Naive thymus-derived CD8-positive, alpha-beta T cell (primary cell): ENCODE data around the gene RPS6KA1. TPM values are rescaled to one million over a fixed set of nuclear protein-coding genes. Genes with fewer than 3 reads are reported as not detected.
"Not testable (repeated sequence)": the region's sequence is repeated elsewhere in the genome, so short reads cannot be mapped to it uniquely, and the experiment has no call there.

Experiments
- ATAC-seq, 2 donors: fragments of 150-1000 bp; cut with Tn5 transposase in 1 of 2; sonication (Bioruptor Pico), chemical (Tn5 transposase) in 1 of 2; 1 replicate in 1 of 2; 2 replicates in 1 of 2; pipeline ENCODE4 v1.10.0; 2021; ENCODE audit warnings: mild to moderate bottlenecking in 2 of 2, moderate library complexity in 2 of 2
- POLR2A ChIA-PET: fragments of 350-600 bp; sonication (Branson Sonifier 250); formaldehyde crosslinking; loops from one replicate; lab custom pipeline; 2021; ENCODE audit warnings: antibody characterized with exemption; lab: Charles Lee
- DNase-seq, 10 donors: peaks; one replicate each; pipeline versions ENCODE4 v3.0.0 to v3.0.0-alpha.2; 2020 to 2022
- H3K27ac Mint-ChIP-seq, 10 donors: one replicate each; pipeline ENCODE4 v1.8.0; 2020 to 2022; ENCODE audit warnings: mild to moderate bottlenecking in 10 of 10, mixed read lengths in 10 of 10, moderate library complexity in 4 of 10, inconsistent platforms in 1 of 10
- H3K27me3 Mint-ChIP-seq, 5 donors: one replicate each; pipeline ENCODE4 v1.8.0; 2021 to 2022; ENCODE audit warnings: mixed read lengths in 5 of 5
- H3K36me3 Mint-ChIP-seq, 3 donors: one replicate each; pipeline ENCODE4 v1.8.0; 2020 to 2022; ENCODE audit warnings: mixed read lengths in 3 of 3, mild to moderate bottlenecking in 2 of 3, inconsistent platforms in 1 of 3
- H3K4me1 Mint-ChIP-seq, 4 donors: one replicate each; pipeline ENCODE4 v1.8.0; 2021 to 2022; ENCODE audit warnings: mixed read lengths in 4 of 4
- H3K4me3 Mint-ChIP-seq, 10 donors: one replicate each; pipeline ENCODE4 v1.8.0; 2020 to 2022; ENCODE audit warnings: mild to moderate bottlenecking in 10 of 10, mixed read lengths in 10 of 10, moderate library complexity in 6 of 10, inconsistent platforms in 1 of 10
- H3K9me3 Mint-ChIP-seq, 9 donors: one replicate each; pipeline ENCODE4 v1.8.0; 2020 to 2022; ENCODE audit warnings: mixed read lengths in 9 of 9, mild to moderate bottlenecking in 3 of 9, inconsistent platforms in 1 of 9, moderate library complexity in 1 of 9
- polyA plus RNA-seq, 3 donors: library from polyadenylated mRNA; unstranded; fragments of 300-500 nt; fragmentation: Illumina TruSeq; gene quantifications; one replicate each; pipeline ENCODE4 v1.2.3, GENCODE V29; 2021
- total RNA-seq, 8 experiments: library from RNA in 2 of 8; stranded (reverse) in 2 of 8; gene quantifications; one replicate each; pipeline ENCODE4 v1.2.3 and lab custom pipeline; 2021 to 2026

The RPS6KA1 gene
- total RNA-seq (10 to 100 TPM; 95.2 to 97.0 TPM), polyA plus RNA-seq (100 to 1,000 TPM; 125 to 137 (median 125) TPM), total RNA-seq (lab: John Stamatoyannopoulos, UW) (78.7 to 118 (median 83.7) reads per million in 6 experiments)

- POLR2A ChIA-PET: interaction anchor here (1.0 to 4.3 kb wide), 6 partner anchors 10 to 258 kb away, joined by 4 to 43 read pairs (median 6); partner anchors contain the start of gene PIGV
- H3K36me3 Mint-ChIP-seq: no peaks in the 10 kb centered on the region
- peak within 1 kb of the TSS; percentile 64 to 96 (median 86) for H3K27ac Mint-ChIP-seq
- peak within 1 kb of the TSS; percentile 86 to 94 (median 93) for H3K4me3 Mint-ChIP-seq
- H3K27me3 Mint-ChIP-seq: peaks cover 0 to under 1% (median 0%) of the 10 kb centered on the region in 5 donors
- DNase-seq (peak; percentile 37 to 77 (median 63)), ATAC-seq (peak; percentile 90 to 91)
- peaks cover 17 to 36% (median 32%) of the 10 kb centered on the region in 4 donors for H3K4me1 Mint-ChIP-seq
- no peaks in the 10 kb centered on the region for H3K9me3 Mint-ChIP-seq
These were observed at the start of gene RPS6KA1 for GRCh38 chr1:26529655-26530409. Gene RPS6KA1, plus strand, starts transcription at chr1:26529761. Its CDS starts 160 bp downstream, at chr1:26529921.

- H3K4me1 Mint-ChIP-seq: peaks cover 0 to 12% (median 7%) of the 10 kb centered on the region in 4 donors
- ATAC-seq: no peak
- H3K36me3 Mint-ChIP-seq: peaks cover 0 to 26% (median 3%) of the 10 kb centered on the region in 3 donors
- POLR2A ChIA-PET: interaction anchor here (1.2 to 2.7 kb wide), 2 partner anchors 11 to 17 kb away, joined by 3 to 11 read pairs; partner anchors contain the start of gene HMGN2
- DNase-seq: no peak
- peak overlapping the region in 9 of 10 donors; percentile 6 to 81 (median 57) for H3K27ac Mint-ChIP-seq
- H3K9me3 Mint-ChIP-seq: no peaks in the 10 kb centered on the region
- H3K27me3 Mint-ChIP-seq: no peaks in the 10 kb centered on the region
- H3K4me3 Mint-ChIP-seq: no peak overlapping the region
These were observed 46.6 kb upstream of the RPS6KA1 start for GRCh38 chr1:26482921-26483320.

DNA sequence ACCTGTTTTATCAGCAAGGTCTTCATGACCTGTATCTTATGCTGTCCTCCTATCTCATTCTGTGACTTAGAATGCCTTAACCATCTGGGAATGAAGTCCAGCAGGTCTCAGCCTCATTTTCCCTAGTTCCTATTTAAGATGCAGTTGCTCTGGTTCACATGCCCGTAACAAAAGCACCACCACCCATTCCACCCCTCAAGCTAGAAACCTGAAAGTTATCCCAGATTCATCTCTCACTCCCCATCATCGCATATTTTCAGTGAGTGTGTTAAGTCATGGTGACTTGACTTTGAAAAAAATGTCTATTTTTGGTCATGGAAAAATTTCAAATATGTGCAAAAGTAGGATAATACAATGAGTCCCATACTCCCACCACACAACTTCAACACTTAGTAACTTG, 45.6 kb upstream of the RPS6KA1 start:
- no peak for DNase-seq
- H3K27me3 Mint-ChIP-seq: no peaks in the 10 kb centered on the region
- no peak overlapping the region for H3K4me3 Mint-ChIP-seq
- peak overlapping the region in 7 of 10 donors; percentile 14 to 89 (median 41) for H3K27ac Mint-ChIP-seq
- POLR2A ChIA-PET: interaction anchor here (0.6 to 1.3 kb wide), 3 partner anchors 11 to 1082 kb away, joined by 3 read pairs; no protein-coding TSS in a partner anchor
- H3K36me3 Mint-ChIP-seq: peaks cover 0 to 19% (median 3%) of the 10 kb centered on the region in 3 donors
- no peaks in the 10 kb centered on the region for H3K9me3 Mint-ChIP-seq
- no peak for ATAC-seq
- H3K4me1 Mint-ChIP-seq: peaks cover 0 to 9% (median 4%) of the 10 kb centered on the region in 4 donors

DNA sequence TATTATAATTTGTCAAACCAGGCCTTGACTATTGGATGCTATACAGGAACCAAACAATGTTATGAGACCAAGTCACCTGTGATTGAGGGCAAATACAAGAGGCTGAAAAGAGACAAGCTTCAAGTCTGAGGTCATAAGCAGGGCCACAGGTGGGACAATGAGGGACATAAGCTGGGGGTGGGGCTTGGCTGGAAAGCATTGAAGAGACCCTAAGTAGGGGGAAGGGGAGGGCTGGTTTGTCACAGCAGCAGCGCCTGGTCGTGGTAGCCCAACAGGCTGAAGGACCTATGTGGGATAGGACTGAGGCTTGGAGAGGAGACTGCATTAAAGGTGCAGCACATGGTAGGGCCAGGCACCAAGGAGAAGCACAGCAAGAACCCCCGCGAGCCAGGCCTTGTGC, 39.4 kb upstream of the RPS6KA1 start:
- Mint-ChIP-seq H3K4me1 (peaks cover 0 to 3% (median under 1%) of the 10 kb centered on the region in 4 donors), H3K9me3 (no peaks in the 10 kb centered on the region), H3K27me3 (no peaks in the 10 kb centered on the region), H3K4me3 (no peak overlapping the region), H3K27ac (peak overlapping the region in 1 of 10 donors; percentile 21), H3K36me3 (no peaks in the 10 kb centered on the region)
- POLR2A ChIA-PET: interaction anchor here (1.2 to 1.8 kb wide), 2 partner anchors 10 to 12 kb away, joined by 3 to 5 read pairs; no protein-coding TSS in a partner anchor
- DNase-seq (no peak), ATAC-seq (no peak)

- no peak overlapping the region for H3K4me3 Mint-ChIP-seq
- H3K4me1 Mint-ChIP-seq: peaks cover 0 to 5% (median 2%) of the 10 kb centered on the region in 4 donors
- H3K9me3 Mint-ChIP-seq: no peaks in the 10 kb centered on the region
- no peaks in the 10 kb centered on the region for H3K36me3 Mint-ChIP-seq
- H3K27ac Mint-ChIP-seq: peak overlapping the region in 1 of 10 donors; percentile 31
- no peak for DNase-seq
- ATAC-seq: no peak
- POLR2A ChIA-PET: no interaction called here
- no peaks in the 10 kb centered on the region for H3K27me3 Mint-ChIP-seq
These were observed 36.3 kb upstream of the RPS6KA1 start for GRCh38 chr1:26493267-26493666.

- no peaks in the 10 kb centered on the region for H3K36me3 Mint-ChIP-seq
- no peak overlapping the region for H3K27ac Mint-ChIP-seq
- H3K9me3 Mint-ChIP-seq: no peaks in the 10 kb centered on the region
- H3K4me3 Mint-ChIP-seq: no peak overlapping the region
- DNase-seq (no peak), ATAC-seq (no peak)
- no peaks in the 10 kb centered on the region for H3K27me3 Mint-ChIP-seq
- H3K4me1 Mint-ChIP-seq: peaks cover 0 to 7% (median 4%) of the 10 kb centered on the region in 4 donors
- POLR2A ChIA-PET: interaction anchor here (0.6 kb wide), 1 partner anchor 738 kb away, joined by 3 read pairs; no protein-coding TSS in a partner anchor
These were observed 35.6 kb upstream of the RPS6KA1 start for GRCh38 chr1:26493938-26494337.

DNA sequence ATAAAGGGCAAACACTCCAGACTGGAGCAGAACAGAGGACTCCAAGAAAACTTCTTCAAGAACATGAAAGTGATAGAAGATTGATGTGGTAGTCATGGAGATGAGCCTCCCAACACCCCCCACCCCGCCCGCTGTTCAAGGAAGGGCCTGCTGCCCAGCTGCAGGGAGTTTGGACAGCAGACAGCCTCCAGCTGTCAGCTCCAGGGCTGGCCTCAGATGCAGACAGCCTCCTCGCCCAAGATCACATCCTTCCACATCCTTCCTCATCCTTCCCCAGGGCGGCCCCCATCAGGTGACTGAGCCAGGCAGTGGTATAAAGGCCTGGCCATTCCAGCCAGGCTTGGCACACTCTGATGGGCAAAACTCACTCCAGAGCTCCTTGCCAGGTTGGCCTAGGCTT, 32.7 kb upstream of the RPS6KA1 start:
- ATAC-seq: no peak
- Mint-ChIP-seq H3K4me1 (peaks cover 7 to 15% (median 11%) of the 10 kb centered on the region in 4 donors), H3K27me3 (no peaks in the 10 kb centered on the region), H3K36me3 (no peaks in the 10 kb centered on the region), H3K27ac (peak overlapping the region in 2 of 10 donors; percentile 4 to 27), H3K9me3 (no peaks in the 10 kb centered on the region), H3K4me3 (no peak overlapping the region)
- POLR2A ChIA-PET: interaction anchor here (0.5 to 1.2 kb wide), 4 partner anchors 9 to 112 kb away, joined by 3 to 4 read pairs (median 4); no protein-coding TSS in a partner anchor
- DNase-seq: no peak

DNA sequence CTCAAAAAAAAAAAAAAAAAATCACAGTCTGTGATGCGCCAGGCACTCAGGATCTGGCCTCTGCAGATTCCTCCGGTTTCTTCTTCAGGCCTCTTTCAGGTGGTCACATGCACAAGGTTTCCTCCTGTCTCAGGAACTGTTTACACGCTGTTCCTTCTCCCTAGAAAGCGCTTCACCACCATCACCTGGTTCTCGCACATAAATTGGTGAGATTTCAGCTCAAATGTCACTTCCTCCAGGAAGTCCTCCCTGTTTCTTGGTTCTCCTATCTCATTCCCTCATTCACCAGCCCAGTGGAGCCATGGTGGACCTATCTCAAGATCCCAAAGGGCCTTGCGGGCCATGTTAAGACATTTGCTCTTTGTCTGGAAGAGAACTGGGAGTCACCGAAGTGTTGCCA, 30.7 kb upstream of the RPS6KA1 start:
- peak overlapping the region in 6 of 10 donors; percentile 20 to 67 (median 50) for H3K4me3 Mint-ChIP-seq
- DNase-seq: no peak
- POLR2A ChIA-PET: interaction anchor here (0.6 to 0.7 kb wide), 2 partner anchors 9 to 1991 kb away, joined by 3 read pairs; no protein-coding TSS in a partner anchor
- H3K27me3 Mint-ChIP-seq: no peaks in the 10 kb centered on the region
- H3K27ac Mint-ChIP-seq: peak overlapping the region in 8 of 10 donors; percentile 13 to 72 (median 30)
- no peaks in the 10 kb centered on the region for H3K9me3 Mint-ChIP-seq
- ATAC-seq: no peak
- peaks cover 7 to 23% (median 17%) of the 10 kb centered on the region in 4 donors for H3K4me1 Mint-ChIP-seq
- no peaks in the 10 kb centered on the region for H3K36me3 Mint-ChIP-seq

- POLR2A ChIA-PET: interaction anchor here (0.8 to 2.9 kb wide), 30 partner anchors 10 to 1253 kb away, joined by 3 to 49 read pairs (median 4); partner anchors contain the start of genes CEP85, DHDDS, GPATCH3 and GPN2
- ATAC-seq (peak; percentile 73), DNase-seq (peak; percentile 76 to 92 (median 88))
- Mint-ChIP-seq H3K9me3 (no peaks in the 10 kb centered on the region), H3K4me3 (peak overlapping the region; percentile 82 to 90 (median 86)), H3K4me1 (peaks cover 6 to 23% (median 17%) of the 10 kb centered on the region in 4 donors), H3K36me3 (no peaks in the 10 kb centered on the region), H3K27ac (peak overlapping the region in 9 of 10 donors; percentile 81 to 97 (median 93)), H3K27me3 (no peaks in the 10 kb centered on the region)
These were observed 28.9 kb upstream of the RPS6KA1 start for GRCh38 chr1:26500488-26501175.

- DNase-seq: not testable (repeated sequence)
- POLR2A ChIA-PET: interaction anchor here (1.0 kb wide), 1 partner anchor 28 kb away, joined by 6 read pairs; no protein-coding TSS in a partner anchor
These were observed 18.9 kb upstream of the RPS6KA1 start for GRCh38 chr1:26510711-26511110.

DNA sequence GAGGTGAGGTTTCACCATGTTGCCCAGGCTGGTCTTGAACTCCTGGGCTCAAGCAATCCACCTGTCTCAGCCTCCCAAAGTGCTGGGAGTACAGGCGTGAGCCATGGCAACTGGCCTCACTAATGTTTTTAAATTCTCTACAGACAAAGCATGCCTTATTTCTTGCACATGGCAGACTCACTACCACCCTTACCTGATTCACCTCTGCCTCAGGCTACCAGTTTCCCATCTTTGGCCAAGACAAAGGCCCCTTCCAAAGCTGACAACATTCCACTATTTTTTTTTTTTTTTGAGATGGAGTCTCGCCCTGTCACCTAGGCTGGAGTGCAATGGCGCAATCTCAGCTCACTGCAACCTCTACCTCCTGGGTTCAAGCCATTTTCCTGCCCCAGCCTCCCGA, 13.7 kb upstream of the RPS6KA1 start:
- not testable (repeated sequence) for ATAC-seq, H3K9me3 Mint-ChIP-seq, H3K36me3 Mint-ChIP-seq, H3K27me3 Mint-ChIP-seq, DNase-seq, H3K4me1 Mint-ChIP-seq, H3K4me3 Mint-ChIP-seq, H3K27ac Mint-ChIP-seq
- POLR2A ChIA-PET: interaction anchor here (0.7 kb wide), 1 partner anchor 207 kb away, joined by 3 read pairs; no protein-coding TSS in a partner anchor

More at GRCh38 chr1:26510711-26511110, 18.9 kb upstream of the RPS6KA1 start:
- not testable (repeated sequence) for H3K27ac Mint-ChIP-seq, H3K9me3 Mint-ChIP-seq, H3K4me3 Mint-ChIP-seq, H3K36me3 Mint-ChIP-seq, ATAC-seq, H3K27me3 Mint-ChIP-seq, H3K4me1 Mint-ChIP-seq
